NCI-H2171 (cell line): Measurements from ENCODE around the gene ZMPSTE24.

Experiments
- DNase-seq: peaks from one replicate; lab custom pipeline; 2025; lab: John Stamatoyannopoulos, UW

Gene ZMPSTE24

DNA sequence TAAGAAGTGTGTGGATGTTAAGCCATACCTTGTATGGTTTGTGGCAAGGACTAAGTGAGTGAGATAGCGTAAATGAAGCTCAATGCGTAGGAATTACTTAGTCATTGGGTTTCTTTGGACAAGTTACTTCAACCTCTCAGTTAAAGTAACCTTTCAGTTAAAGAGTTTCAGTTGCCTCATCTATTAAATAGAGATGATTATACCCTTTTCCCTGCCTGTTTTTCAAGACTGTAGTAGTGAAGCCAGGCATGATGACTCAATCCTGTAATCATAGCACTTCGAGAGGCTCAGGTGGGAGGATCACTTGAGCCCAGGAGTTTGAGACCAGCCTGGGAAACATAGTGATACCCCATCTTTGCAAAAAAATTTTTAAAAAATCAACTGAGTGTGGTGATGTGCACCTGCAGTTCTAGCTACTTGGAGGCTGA, 6.3 kb downstream of the ZMPSTE24 start:
- no peak for DNase-seq

DNA sequence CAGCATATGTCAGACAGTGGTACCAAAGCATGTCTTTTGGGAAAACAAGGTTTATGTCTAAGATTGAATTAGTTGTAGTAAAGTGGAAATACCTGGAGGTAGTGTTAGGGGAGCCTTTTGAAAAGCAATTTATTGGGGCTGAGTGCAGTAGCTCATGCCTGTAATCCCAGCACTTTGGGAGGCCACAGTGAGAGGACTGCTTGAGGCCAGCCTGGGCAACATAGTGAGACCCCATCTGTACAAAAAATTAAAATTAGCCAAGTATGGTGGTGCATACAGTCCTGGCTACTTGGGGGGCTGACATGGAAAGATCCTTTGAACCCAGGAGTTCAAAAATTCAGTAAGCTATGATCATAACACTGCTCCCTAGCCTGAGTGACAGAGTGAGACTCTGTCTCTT, 7.3 kb downstream of the ZMPSTE24 start:
- DNase-seq: no peak

- no peak for DNase-seq
Measured at GRCh38 chr1:40265919-40266318, 7.9 kb downstream of the ZMPSTE24 start.

DNA sequence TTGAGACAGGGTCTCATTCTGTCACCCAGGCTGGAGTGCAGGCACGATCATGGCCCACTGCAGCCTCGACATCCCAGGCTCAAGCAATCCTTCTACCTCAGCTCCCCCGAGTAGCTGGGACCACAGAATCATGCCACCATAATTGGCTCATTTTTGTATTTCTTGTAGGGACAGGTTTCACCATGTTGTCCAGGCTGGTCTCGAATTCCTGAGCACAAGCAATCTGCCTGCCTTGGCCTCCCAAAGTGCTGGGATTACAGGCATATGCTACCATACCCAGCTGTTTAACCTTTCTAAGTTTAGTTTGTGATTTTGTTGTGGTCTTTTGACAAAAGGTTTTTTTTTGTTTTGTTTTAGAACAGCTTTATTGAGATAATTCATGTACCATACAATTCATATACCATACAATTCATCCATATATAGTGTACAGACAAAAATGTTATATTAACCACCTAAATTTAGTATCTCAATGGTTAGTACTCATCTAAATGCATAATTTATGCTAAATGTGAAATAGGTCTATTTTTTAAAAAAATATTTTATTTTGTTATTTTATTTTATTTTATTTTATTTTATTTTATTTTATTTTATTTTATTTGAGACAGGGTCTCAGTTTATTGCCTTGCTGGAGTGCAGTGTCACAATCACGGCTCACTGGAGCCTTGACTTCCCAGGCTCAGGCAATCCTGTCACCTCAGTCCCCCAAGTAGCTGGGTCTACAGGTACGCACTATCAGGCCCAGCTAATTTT, 8.9 kb downstream of the ZMPSTE24 start:
- no peak for DNase-seq

DNA sequence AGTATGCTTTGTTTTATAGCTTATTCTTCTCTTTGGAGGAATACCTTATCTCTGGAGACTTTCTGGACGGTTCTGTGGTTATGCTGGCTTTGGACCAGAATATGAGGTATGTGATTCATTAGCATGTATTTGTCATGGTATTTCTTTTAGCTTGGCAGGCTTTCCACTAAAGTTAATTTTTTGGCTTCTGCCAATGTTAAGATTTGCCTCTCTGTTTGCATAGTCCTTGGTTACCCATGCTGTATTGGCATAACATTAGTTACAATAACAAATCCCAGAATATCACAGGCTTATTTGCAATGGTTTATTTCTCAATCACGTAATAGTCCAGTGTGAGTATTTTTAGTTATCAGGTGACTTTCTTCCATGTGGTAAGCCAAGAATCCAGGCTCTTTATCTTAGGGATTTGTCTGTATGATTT, 9.7 kb downstream of the ZMPSTE24 start:
- no peak for DNase-seq

GRCh38 chr1:40268211-40268610, 10.2 kb downstream of the ZMPSTE24 start:
- DNase-seq: no peak

DNA sequence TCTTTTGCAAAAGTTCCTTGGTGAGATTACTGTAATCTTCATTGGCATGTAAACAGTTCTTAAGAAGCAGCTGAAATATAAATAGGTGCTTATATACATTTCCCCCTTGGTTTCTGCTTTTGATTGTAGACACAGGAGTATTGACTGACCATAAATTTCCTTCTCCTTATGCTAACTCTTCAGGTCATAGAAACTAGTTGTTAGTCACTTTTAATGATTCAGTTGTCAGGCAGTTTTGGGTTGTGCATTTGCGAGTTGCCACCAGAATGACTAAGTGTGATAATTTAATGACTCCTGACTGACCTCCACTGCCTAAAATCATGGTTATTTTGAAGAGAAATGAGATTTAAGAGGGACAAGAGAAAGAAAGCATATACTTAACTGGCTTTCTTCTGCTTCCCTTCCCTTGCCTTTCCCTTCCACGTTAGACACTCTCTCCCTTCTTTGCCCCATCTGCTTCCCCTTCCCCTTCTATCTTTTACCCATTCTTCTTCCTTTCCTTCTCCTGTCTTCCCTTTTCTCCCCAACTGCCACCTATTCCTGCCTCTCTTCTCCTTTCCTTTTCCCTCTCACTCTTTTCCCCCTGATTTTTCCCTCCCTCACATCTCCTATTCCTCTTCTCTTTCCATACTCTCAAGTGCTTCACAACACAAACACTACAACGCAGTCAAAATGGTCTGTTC, 12.3 kb downstream of the ZMPSTE24 start:
- DNase-seq: no peak

- DNase-seq: no peak
Measured at GRCh38 chr1:40272653-40273213, 14.7 kb downstream of the ZMPSTE24 start.

GRCh38 chr1:40273547-40274166, 15.6 kb downstream of the ZMPSTE24 start:
- no peak for DNase-seq

GRCh38 chr1:40274331-40274730, 16.3 kb downstream of the ZMPSTE24 start:
- no peak for DNase-seq

DNA sequence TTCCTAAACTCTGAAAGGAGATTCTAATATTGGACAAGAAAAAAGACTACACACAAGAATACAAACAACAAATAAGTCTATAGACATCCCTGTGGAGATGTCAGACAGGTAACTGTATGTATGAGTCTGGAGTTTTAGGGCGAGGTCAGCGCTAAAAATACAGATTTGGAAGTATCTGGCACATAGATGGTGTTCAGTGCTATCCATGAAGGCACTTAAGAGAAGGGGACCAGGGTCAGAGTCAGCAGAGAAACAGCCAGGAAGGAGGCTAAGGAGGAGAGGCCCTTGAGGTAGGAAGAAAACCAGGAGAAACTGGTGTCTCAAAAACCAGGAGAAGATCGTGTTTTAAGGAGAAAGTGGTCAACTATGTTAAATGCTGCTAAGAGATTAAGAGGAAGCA, 18.1 kb downstream of the ZMPSTE24 start:
- no peak for DNase-seq

- DNase-seq: no peak
Measured at GRCh38 chr1:40281853-40282252, 23.8 kb downstream of the ZMPSTE24 start.

DNA sequence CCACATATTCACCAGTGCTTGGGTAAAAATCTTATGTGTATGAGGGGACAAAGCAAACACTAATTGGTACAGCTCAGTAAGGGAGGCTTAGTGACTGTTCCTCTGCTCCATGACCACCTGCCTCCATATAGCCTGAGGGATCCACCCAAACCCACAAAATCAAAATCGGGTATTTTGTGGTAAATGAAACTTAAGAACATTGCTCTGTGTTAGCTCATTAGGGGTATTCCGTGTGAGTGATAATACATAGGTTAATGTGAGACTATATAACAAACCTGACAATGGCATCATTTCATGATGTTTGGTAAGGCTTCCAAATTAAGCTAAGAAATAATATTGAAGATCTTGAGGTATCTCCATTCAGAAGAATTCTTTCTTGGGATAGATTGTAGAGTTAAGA, 33.3 kb downstream of the ZMPSTE24 start:
- DNase-seq: no peak

DNA sequence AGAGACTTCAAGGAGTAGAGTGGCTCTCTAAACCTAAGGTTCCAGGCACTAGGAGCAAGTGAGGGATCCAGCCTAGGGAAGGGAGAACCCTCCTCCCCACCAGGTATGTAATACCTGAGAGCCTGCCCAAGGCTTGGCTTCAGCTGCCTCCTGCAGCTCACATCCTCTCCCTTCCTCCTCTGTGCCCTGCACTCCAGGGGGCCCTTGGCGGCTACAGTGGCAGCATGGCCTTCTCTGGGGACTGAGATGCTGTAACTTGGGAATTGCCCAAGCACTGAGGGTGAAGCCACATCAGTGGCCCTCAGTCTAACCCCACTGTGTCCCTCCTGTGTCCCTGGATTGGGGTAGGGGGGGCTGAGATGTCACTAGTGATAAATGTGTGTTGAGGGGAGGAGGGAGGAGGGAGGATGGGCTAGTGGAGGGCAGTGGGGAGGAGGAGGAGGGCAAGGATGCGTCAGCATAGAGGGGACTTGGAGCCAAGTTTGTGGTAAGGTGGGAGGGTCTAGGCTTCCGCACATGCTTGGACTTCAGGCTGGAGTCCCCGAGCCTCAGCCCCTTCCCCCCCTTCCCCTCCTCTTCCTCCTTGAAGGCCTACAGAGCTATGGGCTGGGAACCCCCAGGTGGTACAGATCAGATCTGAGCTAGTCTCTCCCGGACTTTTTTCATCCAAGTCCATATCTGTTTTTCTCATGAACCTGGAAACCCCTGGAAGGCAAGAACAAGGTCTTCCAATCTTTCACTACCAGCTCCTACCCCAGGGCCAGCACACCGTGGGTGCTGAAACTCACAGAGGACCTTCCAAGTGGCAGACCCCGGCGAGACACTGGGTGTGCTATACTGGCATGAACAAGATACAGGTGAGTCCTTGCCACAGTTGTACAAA, 41.6 kb downstream of the ZMPSTE24 start:
- no peak for DNase-seq

DNA sequence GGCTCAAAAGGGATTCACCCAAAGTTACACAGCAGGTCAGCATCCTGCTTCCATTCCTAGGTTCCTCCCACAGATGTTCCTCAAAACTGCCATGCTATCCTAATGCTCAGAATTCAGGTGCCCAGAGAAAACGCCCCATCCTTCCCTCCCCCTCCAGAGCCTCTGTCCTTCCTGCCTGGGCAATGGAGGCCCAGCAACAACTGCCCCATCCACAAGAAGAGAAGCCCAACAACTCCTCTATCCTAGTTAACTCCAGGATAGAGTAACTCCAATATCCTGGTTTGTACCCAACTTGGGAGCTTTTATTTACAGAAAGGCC, 42.2 kb downstream of the ZMPSTE24 start:
- DNase-seq: no peak

- DNase-seq: no peak
Measured at GRCh38 chr1:40300651-40301050, 42.6 kb downstream of the ZMPSTE24 start.

GRCh38 chr1:40301066-40301465, 43.0 kb downstream of the ZMPSTE24 start:
- no peak for DNase-seq

GRCh38 chr1:40301541-40302299, 43.7 kb downstream of the ZMPSTE24 start:
- no peak for DNase-seq

GRCh38 chr1:40302475-40302874, 44.4 kb downstream of the ZMPSTE24 start:
- no peak for DNase-seq

DNA sequence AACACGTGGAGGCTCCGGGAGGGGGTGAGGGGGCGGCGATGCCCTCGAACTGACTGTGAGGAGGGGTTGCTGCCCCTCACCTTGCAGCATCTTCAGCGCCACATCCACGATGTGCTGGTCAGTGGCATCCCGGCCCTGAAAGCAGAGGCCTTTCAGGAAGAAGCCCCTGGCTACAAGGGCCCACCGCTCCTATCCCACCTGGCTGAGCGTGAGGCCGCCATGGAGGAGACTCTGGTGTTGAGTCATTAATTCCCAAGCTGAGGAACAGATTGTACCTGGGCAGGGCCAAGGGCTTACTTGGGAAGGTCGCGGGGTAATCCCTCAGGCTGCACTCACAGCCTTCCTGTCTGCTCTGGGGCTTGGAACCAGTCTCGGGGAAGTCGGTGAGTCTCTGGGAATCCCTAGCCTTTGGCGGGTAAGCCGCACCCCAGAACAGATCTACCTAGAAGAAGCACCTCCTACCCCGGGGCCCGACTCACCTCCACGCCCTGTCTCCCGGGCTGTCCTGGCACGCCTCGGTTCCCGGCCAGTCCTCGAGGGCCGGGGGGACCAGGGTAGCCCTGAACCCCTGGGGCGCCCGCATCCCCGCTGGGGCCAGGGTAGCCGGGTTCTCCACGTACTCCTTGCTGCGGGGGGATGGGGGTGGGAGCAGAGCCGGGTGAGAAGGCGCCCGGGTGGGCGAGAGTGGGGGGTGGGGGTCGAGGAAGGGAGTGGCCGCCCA, 45.2 kb downstream of the ZMPSTE24 start:
- DNase-seq: no peak

DNA sequence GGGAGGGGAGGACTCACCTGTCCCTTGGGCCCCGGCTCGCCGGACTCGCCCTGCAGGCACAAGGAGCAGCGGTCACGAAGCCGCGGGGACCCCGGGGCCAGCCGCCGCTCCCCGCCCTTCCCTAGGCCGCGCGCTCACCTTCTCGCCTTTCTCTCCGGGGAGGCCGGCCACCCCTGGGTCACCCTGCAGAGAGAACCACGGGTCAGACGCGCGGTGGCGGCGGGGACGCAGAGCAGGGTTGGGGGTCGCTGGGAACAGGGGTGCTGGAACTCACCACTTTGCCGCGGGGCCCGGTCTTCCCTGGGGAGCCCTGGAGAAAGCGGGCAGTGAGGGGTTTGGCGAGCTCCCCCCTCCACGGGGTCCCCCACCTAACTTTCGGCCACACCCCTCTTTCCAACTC, 45.8 kb downstream of the ZMPSTE24 start:
- no peak for DNase-seq
